HUES6 (cell line): Measurements from ENCODE around the gene DSN1.
A peak's percentile ranks its signal among the peaks of the same experiment; 100 is the strongest.

Experiments used
- H3K27ac ChIP-seq: 2 replicates; pipeline ENCODE4 v1.7.0; 2013; ENCODE audit warnings: low read depth, mild to moderate bottlenecking, low read length, inconsistent platforms
- H3K27me3 ChIP-seq: 2 replicates; pipeline ENCODE4 v1.6.1; 2013; ENCODE audit warnings: low read length; ENCODE audit not compliant: control insufficient read depth, insufficient read depth
- H3K36me3 ChIP-seq: 2 replicates; pipeline ENCODE4 v1.6.1; 2013; ENCODE audit warnings: low read length; ENCODE audit not compliant: control insufficient read depth, insufficient read depth
- H3K4me1 ChIP-seq: 2 replicates; pipeline ENCODE4 v1.6.1; 2013; ENCODE audit warnings: low read length; ENCODE audit not compliant: control insufficient read depth, insufficient read depth
- H3K4me3 ChIP-seq: 2 replicates; pipeline ENCODE4 v1.5.1; 2013; ENCODE audit warnings: low read depth, low read length
- H3K9ac ChIP-seq: one replicate; pipeline ENCODE4 v1.6.1; 2013; ENCODE audit warnings: mild to moderate bottlenecking, low read length
- H3K9me3 ChIP-seq: 2 replicates; pipeline ENCODE4 v1.6.1; 2013; ENCODE audit warnings: low read depth, low read length; ENCODE audit not compliant: control insufficient read depth, insufficient read depth

DSN1 gene

GRCh38 chr20:36756496-36756895 is 17.1 kb downstream of the DSN1 start:
- Histone ChIP-seq H3K9ac (no peak overlapping the region), H3K36me3 (peaks cover 76% of the 10 kb centered on the region), H3K9me3 (no peaks in the 10 kb centered on the region), H3K4me1 (no peaks in the 10 kb centered on the region), H3K4me3 (no peak overlapping the region), H3K27me3 (no peaks in the 10 kb centered on the region), H3K27ac (no peak overlapping the region)

GRCh38 chr20:36754656-36755222 is 18.8 kb downstream of the DSN1 start:
- H3K27ac ChIP-seq: no peak overlapping the region
- H3K36me3 ChIP-seq: peaks cover 76% of the 10 kb centered on the region
- H3K9ac ChIP-seq: no peak overlapping the region
- no peak overlapping the region for H3K4me3 ChIP-seq
- no peaks in the 10 kb centered on the region for H3K27me3 ChIP-seq
- no peaks in the 10 kb centered on the region for H3K4me1 ChIP-seq
- no peaks in the 10 kb centered on the region for H3K9me3 ChIP-seq

- H3K9ac ChIP-seq: no peak overlapping the region
- no peak overlapping the region for H3K27ac ChIP-seq
- H3K9me3 ChIP-seq: no peaks in the 10 kb centered on the region
- no peak overlapping the region for H3K4me3 ChIP-seq
- H3K4me1 ChIP-seq: no peaks in the 10 kb centered on the region
- peaks cover 66% of the 10 kb centered on the region for H3K36me3 ChIP-seq
- H3K27me3 ChIP-seq: no peaks in the 10 kb centered on the region
Measured at GRCh38 chr20:36752582-36752981, 21.0 kb downstream of the DSN1 start.

GRCh38 chr20:36745927-36746659 is 27.5 kb downstream of the DSN1 start, which contains the start of gene NDRG3:
Gene NDRG3, minus strand, starts transcription at chr20:36746090. Its CDS starts 24,355 bp downstream, at chr20:36721735.
- peaks cover 12% of the 10 kb centered on the region for H3K4me1 ChIP-seq
- no peaks in the 10 kb centered on the region for H3K27me3 ChIP-seq
- H3K4me3 ChIP-seq: peak within 1 kb of the TSS; percentile 67
- H3K36me3 ChIP-seq: peaks cover 10% of the 10 kb centered on the region
- no peaks in the 10 kb centered on the region for H3K9me3 ChIP-seq
- peak within 1 kb of the TSS; percentile 58 for H3K9ac ChIP-seq
- 0 out of 2 replicates have a peak within 1 kb of the TSS, but pooled peaks have one; percentile 4 for H3K27ac ChIP-seq

- Histone ChIP-seq H3K36me3 (peaks cover 4% of the 10 kb centered on the region; the same call in 1 of the 2 replicates), H3K4me3 (peak overlapping the region; percentile 67), H3K9me3 (no peaks in the 10 kb centered on the region), H3K4me1 (peaks cover 12% of the 10 kb centered on the region), H3K27me3 (no peaks in the 10 kb centered on the region), H3K9ac (peak overlapping the region; percentile 1), H3K27ac (no peak overlapping the region)
Measured at GRCh38 chr20:36745234-36745926, 28.2 kb downstream of the DSN1 start.

- no peak overlapping the region for H3K9ac ChIP-seq
- no peak overlapping the region; the same call in 1 of the 2 replicates for H3K27ac ChIP-seq
- peak overlapping the region; percentile 67 for H3K4me3 ChIP-seq
- peaks cover 12% of the 10 kb centered on the region for H3K4me1 ChIP-seq
- H3K27me3 ChIP-seq: no peaks in the 10 kb centered on the region
- no peaks in the 10 kb centered on the region for H3K9me3 ChIP-seq
- H3K36me3 ChIP-seq: no peaks in the 10 kb centered on the region
Measured at GRCh38 chr20:36744764-36745191, 28.8 kb downstream of the DSN1 start.

- Histone ChIP-seq H3K4me3 (peak overlapping the region; percentile 67), H3K9ac (peak overlapping the region; percentile 7), H3K27me3 (no peaks in the 10 kb centered on the region), H3K36me3 (no peaks in the 10 kb centered on the region), H3K27ac (no peak overlapping the region; the same call in 1 of the 2 replicates), H3K9me3 (no peaks in the 10 kb centered on the region), H3K4me1 (peaks cover 12% of the 10 kb centered on the region)
Measured at GRCh38 chr20:36744243-36744642, 29.3 kb downstream of the DSN1 start.

GRCh38 chr20:36742558-36742957 is 31.0 kb downstream of the DSN1 start:
- Histone ChIP-seq H3K27me3 (no peaks in the 10 kb centered on the region), H3K4me1 (peaks cover 13% of the 10 kb centered on the region), H3K36me3 (no peaks in the 10 kb centered on the region), H3K9ac (no peak overlapping the region), H3K9me3 (no peaks in the 10 kb centered on the region), H3K4me3 (no peak overlapping the region), H3K27ac (no peak overlapping the region)

GRCh38 chr20:36741072-36741471 is 32.5 kb downstream of the DSN1 start:
- Histone ChIP-seq H3K4me1 (peaks cover 24% of the 10 kb centered on the region; the same call in 1 of the 2 replicates), H3K27me3 (no peaks in the 10 kb centered on the region), H3K36me3 (no peaks in the 10 kb centered on the region), H3K9me3 (no peaks in the 10 kb centered on the region), H3K27ac (no peak overlapping the region), H3K9ac (no peak overlapping the region), H3K4me3 (no peak overlapping the region)

GRCh38 chr20:36737183-36737499 is 36.4 kb downstream of the DSN1 start:
- no peaks in the 10 kb centered on the region for H3K9me3 ChIP-seq
- H3K4me3 ChIP-seq: no peak overlapping the region
- no peaks in the 10 kb centered on the region for H3K27me3 ChIP-seq
- no peaks in the 10 kb centered on the region for H3K36me3 ChIP-seq
- no peak overlapping the region for H3K9ac ChIP-seq
- H3K27ac ChIP-seq: peak overlapping the region; percentile 3; the same call in 1 of the 2 replicates
- peaks cover 20% of the 10 kb centered on the region; the same call in 1 of the 2 replicates for H3K4me1 ChIP-seq
